Stomach (tissue), 9 donors: Measurements from ENCODE around the gene RNASET2. TPM values are rescaled to one million over a fixed set of nuclear protein-coding genes. Genes with fewer than 3 reads are reported as not detected.

Experiments used
- DNase-seq, 2 donors: peaks; one replicate each; pipeline versions ENCODE4 v3.0.0 to v3.0.0-alpha.2; 2013 to 2019
- H3K27ac ChIP-seq, 5 donors: fragments of 200-600 bp in 4 of 5; sonication (generic) in 4 of 5; one replicate each; pipeline ENCODE4 v1.5.1; 2013 to 2019; ENCODE audit warnings: mild to moderate bottlenecking in 1 of 5, moderate library complexity in 1 of 5
- H3K27me3 ChIP-seq, 3 donors: fragments of 200-600 bp; sonication (generic); one replicate each; pipeline ENCODE4 v1.5.1; 2017 to 2019; ENCODE audit warnings: mixed run types in 1 of 3
- H3K36me3 ChIP-seq, 4 donors: fragments of 200-600 bp; sonication (generic); 1 replicate in 3 of 4; 2 replicates in 1 of 4; pipeline ENCODE4 v1.5.1; 2016 to 2019
- H3K4me1 ChIP-seq, 4 donors: fragments of 200-600 bp; sonication (generic); one replicate each; pipeline ENCODE4 v1.5.1; 2016 to 2019
- H3K4me3 ChIP-seq, 4 donors: fragments of 200-600 bp; sonication (generic) in 3 of 4; one replicate each; pipeline ENCODE4 v1.5.1; 2016 to 2019; ENCODE audit warnings: mild to moderate bottlenecking in 1 of 4
- H3K9me3 ChIP-seq, 4 donors: fragments of 200-600 bp; sonication (generic); one replicate each; pipeline ENCODE4 v1.5.1; 2016 to 2019
- EP300 ChIP-seq: sonication (generic); formaldehyde crosslinking; IDR thresholded peaks from one replicate; pipeline ENCODE4 v1.6.1; 2017; ENCODE audit warnings: antibody characterized with exemption
- POLR2A ChIP-seq, 4 donors: fragments of 450-650 bp; IDR thresholded peaks; one replicate each; pipeline ENCODE4 v1.6.1; 2016; ENCODE audit warnings: antibody characterized with exemption in 4 of 4, control low read depth in 2 of 4, mild to moderate bottlenecking in 1 of 4, moderate library complexity in 1 of 4
- POLR2AphosphoS5 ChIP-seq, 3 donors: sonication (generic); formaldehyde crosslinking; IDR thresholded peaks; one replicate each; pipeline ENCODE4 v1.6.1; 2016; ENCODE audit warnings: antibody characterized with exemption in 3 of 3
- WGBS, 5 donors: extraction: QIAGEN DNeasy Blood & Tissue Kit in 3 of 5; methylation state at CpG; one replicate each; pipeline versions ENCODE4 v1.1.5 to v1.1.7; 2013 to 2018; 5-methylcytosine and 5-hydroxymethylcytosine counted together
- intact Hi-C: fragments of 100-400 bp; cut with DNase I; formaldehyde crosslinking; loops from one replicate; pipeline ENCODE4 v1.15.1; 2023; ENCODE audit warnings: low total_unique reads
- polyA plus RNA-seq, 3 donors: library from polyadenylated mRNA; stranded (reverse); fragments of 200-250 nt; gene quantifications; one replicate each; pipeline ENCODE4 v1.2.3, GENCODE V29; 2013
- total RNA-seq, 5 donors: library from RNA; depleted of rRNA; stranded (reverse); fragments of >200 nt; gene quantifications; one replicate each; pipeline versions ENCODE4 v1.1.0 to v1.2.3, GENCODE V29; 2014 to 2016
- TF ChIP-seq, protein P1 (sequence below), 7 experiments: fragments of 450-650 bp in 4 of 7; fragments of 200-600 bp in 3 of 7; sonication (generic) in 3 of 7; IDR thresholded peaks; one replicate each; pipeline ENCODE4 v1.5.1; 2016 to 2019; ENCODE audit warnings: antibody characterized with exemption in 7 of 7, control low read depth in 2 of 7, mild to moderate bottlenecking in 1 of 7
- donor health status: healthy with polysubstance abuse.
- donor health status: Bipolar disorder and iron deficiency.
- donor health status: healthy.

The RNASET2 gene
- total and polyA plus RNA-seq, 8 donors = 13.4 to 340 (median 86.3) TPM

DNA sequence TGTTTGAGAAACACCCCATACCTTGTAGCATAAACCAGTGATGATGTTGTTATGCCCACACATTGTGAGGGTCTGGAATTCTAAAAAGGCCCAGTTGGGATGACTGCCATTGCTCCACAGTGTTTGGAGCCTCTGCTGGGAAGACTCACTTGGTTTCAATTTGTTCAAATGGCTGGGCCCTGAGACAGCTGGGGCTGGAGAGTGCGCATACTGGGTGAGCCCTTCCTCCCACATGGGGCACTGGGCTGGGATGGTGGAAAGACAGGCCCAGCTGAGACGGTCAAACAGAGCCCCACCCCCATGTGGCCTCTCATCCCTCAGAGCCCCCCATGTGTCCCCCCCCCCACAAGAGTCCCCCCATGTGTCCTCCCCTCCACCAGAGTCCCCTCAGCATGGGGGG is 20.3 kb upstream of the RNASET2 start:
- no peaks in the 10 kb centered on the region for H3K27me3 ChIP-seq
- no peak overlapping the region for H3K27ac ChIP-seq
- H3K9me3 ChIP-seq = no peaks in the 10 kb centered on the region
- no peaks in the 10 kb centered on the region for H3K36me3 ChIP-seq
- no peak overlapping the region for H3K4me3 ChIP-seq
- TF ChIP-seq, protein P1, sequence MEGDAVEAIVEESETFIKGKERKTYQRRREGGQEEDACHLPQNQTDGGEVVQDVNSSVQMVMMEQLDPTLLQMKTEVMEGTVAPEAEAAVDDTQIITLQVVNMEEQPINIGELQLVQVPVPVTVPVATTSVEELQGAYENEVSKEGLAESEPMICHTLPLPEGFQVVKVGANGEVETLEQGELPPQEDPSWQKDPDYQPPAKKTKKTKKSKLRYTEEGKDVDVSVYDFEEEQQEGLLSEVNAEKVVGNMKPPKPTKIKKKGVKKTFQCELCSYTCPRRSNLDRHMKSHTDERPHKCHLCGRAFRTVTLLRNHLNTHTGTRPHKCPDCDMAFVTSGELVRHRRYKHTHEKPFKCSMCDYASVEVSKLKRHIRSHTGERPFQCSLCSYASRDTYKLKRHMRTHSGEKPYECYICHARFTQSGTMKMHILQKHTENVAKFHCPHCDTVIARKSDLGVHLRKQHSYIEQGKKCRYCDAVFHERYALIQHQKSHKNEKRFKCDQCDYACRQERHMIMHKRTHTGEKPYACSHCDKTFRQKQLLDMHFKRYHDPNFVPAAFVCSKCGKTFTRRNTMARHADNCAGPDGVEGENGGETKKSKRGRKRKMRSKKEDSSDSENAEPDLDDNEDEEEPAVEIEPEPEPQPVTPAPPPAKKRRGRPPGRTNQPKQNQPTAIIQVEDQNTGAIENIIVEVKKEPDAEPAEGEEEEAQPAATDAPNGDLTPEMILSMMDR (IDR thresholded peaks at IDR 0.05) = no peak
- TF ChIP-seq POLR2A (IDR thresholded peaks at IDR 0.05) (no peak), EP300 (no peak), POLR2AphosphoS5 (IDR thresholded peaks at IDR 0.05) (no peak)
- 89 to 100% (median 96%) methylated on average over 2 of the region's 2 CpGs for WGBS, 5 donors
- intact Hi-C loops = no loop called here
- no peak for DNase-seq
- no peaks in the 10 kb centered on the region for H3K4me1 ChIP-seq

DNA sequence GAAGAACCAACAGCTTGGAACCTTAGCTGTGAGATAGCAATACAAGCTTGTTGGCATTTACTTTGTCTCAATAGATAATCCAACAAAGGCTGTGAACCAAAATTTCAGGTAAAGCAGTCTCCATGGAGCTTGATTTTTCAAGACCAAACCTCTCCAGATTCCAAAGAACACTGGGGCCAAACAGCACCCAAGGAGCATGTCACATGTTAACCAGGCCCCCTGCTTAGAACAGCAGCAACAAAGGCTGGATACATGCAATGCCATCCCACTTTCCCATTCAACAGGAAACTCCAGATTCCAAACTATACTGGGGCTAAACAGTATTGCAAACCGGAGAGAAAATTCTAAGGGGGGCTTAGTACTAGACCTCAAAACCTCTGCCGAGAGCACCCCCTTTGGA is 15.8 kb upstream of the RNASET2 start:
- H3K4me3 ChIP-seq = no peak overlapping the region
- H3K4me1 ChIP-seq = no peaks in the 10 kb centered on the region
- H3K27ac ChIP-seq = no peak overlapping the region
- WGBS, 5 donors = 93 to 100% (median 97%) methylated on average over 2 of the region's 2 CpGs
- intact Hi-C loops = no loop called here
- DNase-seq = no peak
- no peaks in the 10 kb centered on the region for H3K27me3 ChIP-seq
- no peaks in the 10 kb centered on the region for H3K36me3 ChIP-seq
- no peak for TF ChIP-seq POLR2A (IDR thresholded peaks at IDR 0.05)
- no peaks in the 10 kb centered on the region for H3K9me3 ChIP-seq

DNA sequence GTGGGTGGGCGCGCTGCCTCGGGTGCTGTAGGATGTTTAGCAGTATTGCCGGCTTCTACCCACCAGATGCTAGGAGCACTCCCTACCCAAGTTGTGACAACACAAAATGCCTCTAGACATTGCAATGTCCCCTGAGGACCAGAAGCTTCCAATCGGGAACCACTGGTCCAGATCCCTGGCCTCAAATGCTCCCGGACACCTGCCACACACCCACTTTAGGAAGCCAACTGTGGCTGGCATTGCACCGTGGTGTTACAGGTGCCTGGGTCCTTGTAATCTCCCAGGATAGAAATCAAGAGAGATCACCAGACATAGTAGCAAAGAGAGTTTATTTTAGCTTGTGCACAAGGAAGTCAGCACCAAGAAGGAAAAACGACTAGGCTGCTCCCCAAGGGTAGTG is 14.9 kb upstream of the RNASET2 start:
- H3K36me3 ChIP-seq = no peaks in the 10 kb centered on the region
- no peak for DNase-seq
- intact Hi-C loops = no loop called here
- H3K4me3 ChIP-seq = no peak overlapping the region
- H3K4me1 ChIP-seq = no peaks in the 10 kb centered on the region
- no peaks in the 10 kb centered on the region for H3K27me3 ChIP-seq
- H3K9me3 ChIP-seq = peaks cover 0 to 2% (median 0%) of the 10 kb centered on the region in 4 donors
- no peak overlapping the region for H3K27ac ChIP-seq
- TF ChIP-seq POLR2A (IDR thresholded peaks at IDR 0.05) = no peak
- TF ChIP-seq EP300 = no peak
- no peak for TF ChIP-seq POLR2AphosphoS5 (IDR thresholded peaks at IDR 0.05)
- TF ChIP-seq, protein P1 (IDR thresholded peaks at IDR 0.05) = no peak
- WGBS, 5 donors = 88 to 93% (median 90%) methylated on average over 8 of the region's 8 CpGs

DNA sequence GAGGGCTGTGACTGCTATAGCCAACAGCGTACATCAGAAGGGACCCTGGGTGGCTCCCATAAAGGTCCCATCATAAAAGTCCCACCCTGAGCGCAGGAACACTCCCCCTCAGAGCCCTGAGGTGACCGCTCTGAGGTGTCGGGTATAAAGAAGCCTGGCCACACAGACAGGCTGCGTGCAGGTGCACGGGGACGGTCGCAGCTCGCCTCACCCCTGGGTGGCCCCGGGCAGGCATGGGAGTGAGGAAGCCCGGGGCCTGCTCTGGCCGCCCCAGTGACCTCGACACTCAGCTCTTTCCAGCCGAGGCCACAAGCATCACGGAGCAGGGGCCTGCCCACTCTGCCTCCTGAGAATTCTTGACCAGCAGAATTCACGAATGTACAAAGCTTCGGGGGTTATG is 14.4 kb upstream of the RNASET2 start:
- TF ChIP-seq, protein P1 (IDR thresholded peaks at IDR 0.05) = no peak
- TF ChIP-seq POLR2A (IDR thresholded peaks at IDR 0.05) = no peak
- TF ChIP-seq EP300 = no peak
- no peak for TF ChIP-seq POLR2AphosphoS5 (IDR thresholded peaks at IDR 0.05)
- WGBS, 5 donors = 84 to 99% (median 92%) methylated on average over 15 to 17 of the region's 17 CpGs
- H3K4me1 ChIP-seq = no peaks in the 10 kb centered on the region
- intact Hi-C loops = no loop called here
- H3K27me3 ChIP-seq = no peaks in the 10 kb centered on the region
- H3K4me3 ChIP-seq = no peak overlapping the region
- H3K9me3 ChIP-seq = peaks cover 0 to 6% (median 0%) of the 10 kb centered on the region in 4 donors
- H3K36me3 ChIP-seq = no peaks in the 10 kb centered on the region
- no peak overlapping the region for H3K27ac ChIP-seq
- DNase-seq = no peak

DNA sequence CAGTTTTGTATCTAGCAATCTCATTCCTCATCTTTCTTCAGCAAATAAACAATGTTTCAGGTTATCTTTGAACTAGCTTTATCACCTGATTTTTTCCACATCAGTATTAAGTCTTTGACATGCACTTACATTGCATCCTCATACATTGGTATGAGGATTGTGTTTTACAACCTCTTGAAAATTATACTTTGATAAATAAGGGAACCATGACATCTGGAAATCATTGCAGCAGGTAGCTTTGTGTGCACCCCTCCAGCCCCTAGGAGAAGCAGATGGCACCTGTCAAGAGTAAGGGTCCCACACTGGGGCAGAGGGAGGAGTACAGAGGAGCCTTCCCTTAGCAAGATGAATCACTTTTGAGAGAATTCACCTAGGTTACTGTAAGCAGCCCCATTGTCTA is 13.7 kb upstream of the RNASET2 start:
- peaks cover 0 to 10% (median 0%) of the 10 kb centered on the region in 4 donors for H3K9me3 ChIP-seq
- DNase-seq = no peak
- intact Hi-C loops = no loop called here
- no peak overlapping the region for H3K27ac ChIP-seq
- H3K36me3 ChIP-seq = no peaks in the 10 kb centered on the region
- no peaks in the 10 kb centered on the region for H3K27me3 ChIP-seq
- TF ChIP-seq EP300 (no peak), POLR2A (IDR thresholded peaks at IDR 0.05) (no peak), POLR2AphosphoS5 (IDR thresholded peaks at IDR 0.05) (no peak)
- TF ChIP-seq, protein P1 (IDR thresholded peaks at IDR 0.05) = no peak
- H3K4me3 ChIP-seq = no peak overlapping the region
- H3K4me1 ChIP-seq = no peaks in the 10 kb centered on the region
